T-helper 9 cell (primary cell): ENCODE data around the gene PTPRG.

Source experiments
- DNase-seq: peaks from one replicate; pipeline ENCODE4 v3.0.0-alpha.2; 2020

The PTPRG gene

DNA sequence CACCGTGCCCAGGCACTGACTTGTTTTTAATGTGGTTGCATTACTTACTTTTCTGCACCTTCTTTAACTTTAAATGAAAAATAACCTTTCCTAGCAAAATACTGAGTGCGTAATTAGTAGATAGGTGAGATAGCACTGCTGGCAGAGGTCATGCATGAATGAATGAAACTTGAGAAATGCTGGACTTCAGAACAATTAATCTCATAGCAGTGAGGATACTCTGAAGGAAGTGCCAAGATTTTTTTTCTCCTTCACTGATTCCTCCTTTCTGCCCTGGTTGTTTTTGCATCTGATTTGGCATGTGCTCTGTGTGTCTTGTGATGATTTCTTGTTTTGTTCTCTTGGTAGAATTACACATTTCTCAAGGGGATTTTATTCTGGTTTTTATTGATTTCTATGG lies 378.9 kb downstream of the PTPRG start:
- DNase-seq: no peak

DNA sequence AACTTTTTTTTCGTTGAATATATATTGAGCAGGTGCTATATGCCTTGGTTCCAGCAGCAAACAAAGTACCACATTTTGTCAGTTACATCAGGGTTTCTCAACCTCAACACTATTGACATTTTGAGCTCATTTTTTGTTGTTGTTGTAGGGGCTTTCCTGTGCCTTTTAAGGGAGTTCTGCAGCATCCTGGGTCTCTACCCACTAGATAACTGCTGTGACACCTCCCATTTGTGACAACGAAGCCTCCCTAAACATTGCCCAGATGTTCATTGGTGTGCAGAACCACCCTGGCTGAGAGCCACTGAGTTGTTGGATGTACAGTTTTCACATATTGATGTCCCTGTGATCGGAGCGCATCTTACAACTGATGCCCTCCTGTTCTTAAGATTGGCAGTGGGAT lies 382.6 kb downstream of the PTPRG start:
- no peak for DNase-seq

DNA sequence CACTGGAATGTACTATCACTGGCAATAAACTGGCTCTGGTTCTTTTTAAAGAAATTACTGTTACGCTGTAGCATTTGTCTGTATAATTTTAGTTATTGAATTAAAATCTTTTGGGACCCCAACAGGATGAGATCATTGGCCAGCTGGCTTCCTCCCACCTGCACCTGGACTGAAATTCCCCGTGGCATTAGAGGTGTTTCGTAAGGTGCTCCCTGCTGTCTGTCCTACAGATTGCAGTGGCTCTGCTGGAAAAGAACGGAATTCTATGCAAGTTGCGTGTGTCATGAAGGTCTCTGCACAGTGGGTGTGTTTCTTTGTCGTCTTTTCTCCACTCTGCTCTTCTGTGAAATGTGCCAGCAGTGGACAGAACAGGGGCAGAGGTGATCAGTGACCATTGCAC lies 383.4 kb downstream of the PTPRG start:
- no peak for DNase-seq

DNA sequence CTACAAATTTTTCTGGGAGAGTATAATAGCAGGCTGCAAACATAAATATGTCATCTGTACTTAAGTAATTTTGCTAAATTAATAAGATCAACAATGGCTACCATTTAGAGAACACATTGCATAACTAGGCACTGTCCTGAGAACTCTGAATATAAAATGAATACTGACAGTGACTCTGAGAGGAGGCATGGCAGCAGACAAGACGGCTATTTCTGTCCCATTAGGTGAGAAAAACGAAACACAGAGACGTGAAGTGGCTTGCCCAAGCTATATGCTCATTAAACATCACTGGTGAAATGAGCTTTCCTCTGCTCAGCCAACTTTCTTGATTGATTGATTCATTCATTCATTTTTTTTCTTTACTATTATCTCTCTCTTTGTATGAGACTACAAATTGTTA lies 384.3 kb downstream of the PTPRG start:
- no peak for DNase-seq

DNA sequence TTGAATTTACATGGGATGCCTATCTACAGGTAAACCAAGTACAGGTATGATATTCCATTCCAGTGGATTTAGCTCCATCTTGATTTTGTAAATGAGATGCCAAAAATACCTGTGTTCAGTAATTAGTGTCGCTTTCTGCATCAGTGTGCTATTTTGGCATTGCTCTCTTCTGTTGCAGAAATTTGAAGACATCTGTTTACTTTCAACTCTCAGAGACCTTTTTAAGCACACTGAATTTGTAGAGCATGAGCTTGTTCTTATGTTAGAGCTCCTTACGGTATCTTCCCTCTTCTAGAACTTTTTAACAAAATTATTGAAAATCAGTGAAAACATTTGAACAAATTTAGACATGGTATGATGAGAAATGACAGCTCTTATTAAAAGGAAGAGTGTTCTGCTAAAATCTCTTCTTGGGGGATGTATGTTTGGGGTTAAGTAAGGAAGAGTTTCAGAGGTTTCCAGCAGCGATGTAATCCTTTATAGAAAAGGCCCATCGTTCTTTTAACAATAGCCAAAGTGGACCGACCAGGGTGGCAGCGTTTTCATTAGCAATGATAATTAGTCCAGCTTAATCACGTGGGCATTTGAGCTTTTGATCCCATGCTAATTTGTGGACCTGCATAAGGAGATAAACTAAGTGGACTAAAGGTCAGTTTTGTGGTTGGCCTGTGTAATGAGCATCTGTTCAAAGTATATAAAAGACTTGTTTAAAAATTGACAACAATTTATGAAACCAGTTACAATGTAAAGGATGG lies 385.4 kb downstream of the PTPRG start:
- no peak for DNase-seq

DNA sequence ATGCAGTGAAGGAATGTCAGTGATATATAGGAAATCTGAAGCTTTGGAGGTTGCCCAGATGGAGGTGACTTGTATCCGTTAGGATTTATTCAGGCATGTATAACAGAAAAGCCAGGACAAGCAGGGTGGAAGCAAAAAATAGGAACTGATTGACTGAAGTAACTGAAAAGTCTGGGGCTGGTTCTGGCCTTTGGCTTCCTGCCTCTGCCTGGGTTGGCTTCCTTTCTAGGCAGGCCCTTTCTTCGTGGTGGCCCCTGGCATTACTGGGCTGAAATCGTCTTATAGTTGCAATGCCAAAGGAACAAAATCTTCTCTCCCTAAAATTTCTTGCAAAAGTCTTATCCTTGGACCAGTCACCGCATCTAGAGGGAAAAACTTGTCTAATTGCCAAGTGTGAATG lies 386.1 kb downstream of the PTPRG start:
- DNase-seq: no peak

DNA sequence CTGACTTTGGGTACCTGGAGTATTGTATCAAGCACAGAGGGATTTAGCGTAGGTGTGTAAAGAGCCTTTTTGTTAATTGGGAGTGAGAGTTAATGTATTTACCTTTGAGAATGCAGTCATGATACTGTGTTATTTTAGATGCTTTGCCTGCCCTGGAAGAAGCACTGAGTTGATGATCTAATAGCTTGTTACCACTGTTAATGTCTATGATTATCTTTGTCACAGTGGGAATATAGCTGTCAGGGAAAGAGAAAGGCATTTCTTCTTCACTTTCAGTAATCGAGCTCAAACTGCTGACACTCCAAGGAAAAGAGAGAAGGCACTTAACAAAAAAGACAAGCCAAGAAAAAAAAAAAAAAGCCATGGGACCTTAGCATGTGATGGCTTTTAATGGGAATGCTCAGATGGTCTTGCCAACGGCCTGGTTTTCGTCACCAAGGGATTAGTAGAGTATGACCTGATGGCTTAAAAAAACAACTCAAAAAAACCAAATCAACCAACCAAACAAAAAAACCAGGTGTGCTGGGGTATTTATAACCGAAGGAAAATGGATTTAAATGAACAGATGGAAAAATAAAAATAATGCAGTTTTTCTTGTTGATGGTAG lies 387.4 kb downstream of the PTPRG start:
- no peak for DNase-seq

DNA sequence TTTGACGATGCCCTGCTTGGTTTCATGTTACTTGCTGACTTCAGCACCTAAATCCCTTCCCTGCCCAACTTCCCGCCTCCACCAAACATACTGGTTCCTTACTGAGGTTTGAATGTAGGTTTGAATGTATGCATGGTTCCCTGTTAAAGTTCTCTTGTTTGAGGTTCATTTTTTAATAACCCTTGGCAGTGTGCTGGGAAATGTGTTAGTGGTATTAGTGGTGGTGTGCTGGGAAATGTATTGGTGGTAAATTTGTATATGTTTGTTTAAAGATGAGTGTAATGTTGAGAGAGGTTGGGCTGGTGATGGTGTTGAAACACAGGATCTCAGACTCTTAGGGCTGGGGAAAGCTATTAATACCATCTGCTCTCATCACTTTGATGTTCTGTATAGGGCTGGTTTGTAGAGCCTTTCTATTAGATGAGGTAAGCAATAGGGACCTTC lies 392.7 kb downstream of the PTPRG start:
- DNase-seq: no peak

DNA sequence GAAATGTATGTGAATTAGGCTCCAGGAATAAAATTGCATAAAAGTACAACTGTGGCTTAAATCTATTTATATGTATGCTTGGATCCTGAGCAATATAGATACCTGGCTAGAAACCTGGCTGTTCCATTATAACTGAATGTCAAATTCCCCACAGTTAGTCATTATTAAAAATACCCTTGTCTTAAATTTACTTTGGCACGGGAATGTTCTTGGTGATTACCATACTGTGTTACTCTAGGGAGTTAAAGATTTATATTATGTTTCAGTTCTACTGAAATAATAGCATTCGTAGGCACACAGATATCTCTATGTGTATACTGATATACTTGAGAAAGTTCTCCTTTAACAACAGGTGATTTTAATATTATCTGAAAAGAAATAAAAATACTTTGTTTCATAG lies 394.1 kb downstream of the PTPRG start:
- DNase-seq: no peak

DNA sequence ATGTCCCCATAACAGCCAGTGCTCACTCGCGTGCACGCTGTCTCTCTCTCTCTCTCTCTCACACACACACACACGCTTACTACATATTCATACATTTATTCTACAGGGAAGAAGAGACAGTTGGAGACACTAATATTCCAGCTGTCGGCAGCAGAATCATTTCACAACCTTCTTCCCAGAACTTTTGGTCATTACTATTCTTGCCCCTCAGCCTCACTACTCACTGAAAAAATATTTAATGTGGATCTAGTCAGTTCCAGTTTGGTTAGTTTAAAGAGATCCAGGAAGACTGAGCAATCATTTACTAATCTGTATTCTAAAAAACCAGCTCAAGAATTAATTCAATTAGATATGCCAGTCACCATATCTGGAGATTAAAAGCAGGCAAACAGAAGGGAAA lies 394.9 kb downstream of the PTPRG start:
- DNase-seq: no peak

DNA sequence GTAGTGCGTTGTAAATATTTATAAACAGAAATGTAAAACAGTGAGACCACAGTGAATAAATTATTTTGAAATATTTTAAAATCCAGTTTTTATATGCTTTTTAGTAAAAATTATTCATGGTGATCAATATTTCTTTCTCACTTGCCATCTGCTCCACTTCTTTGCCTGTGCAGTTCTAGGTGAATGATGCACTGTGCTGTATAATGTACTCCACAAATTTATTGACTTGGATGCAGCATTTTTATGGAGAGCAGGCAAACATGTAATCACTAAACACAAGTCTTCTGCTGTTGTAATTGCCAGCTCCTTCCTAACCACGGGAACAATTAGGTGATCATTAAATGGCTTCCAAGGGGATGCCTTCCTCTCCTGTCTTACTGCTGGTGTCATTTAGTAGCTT lies 395.9 kb downstream of the PTPRG start:
- no peak for DNase-seq

DNA sequence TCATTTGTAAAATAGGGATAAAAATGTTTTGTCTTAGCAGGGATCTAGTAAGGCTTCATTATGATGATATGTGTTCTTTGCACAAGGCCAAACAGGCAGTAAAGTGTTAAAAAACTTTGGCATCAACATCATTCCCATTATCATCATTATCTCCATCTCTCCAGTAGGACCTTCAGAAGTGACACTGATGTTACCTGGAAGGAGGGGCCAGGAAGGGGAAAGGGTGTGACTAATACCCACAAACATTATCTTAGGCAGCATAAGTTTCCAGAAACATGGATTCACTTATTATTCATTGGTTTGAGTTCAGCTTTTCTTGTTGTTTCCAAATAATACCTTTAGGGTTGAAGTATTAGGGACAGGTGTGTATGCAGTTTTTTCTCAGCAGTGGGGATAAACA lies 399.6 kb downstream of the PTPRG start:
- no peak for DNase-seq

DNA sequence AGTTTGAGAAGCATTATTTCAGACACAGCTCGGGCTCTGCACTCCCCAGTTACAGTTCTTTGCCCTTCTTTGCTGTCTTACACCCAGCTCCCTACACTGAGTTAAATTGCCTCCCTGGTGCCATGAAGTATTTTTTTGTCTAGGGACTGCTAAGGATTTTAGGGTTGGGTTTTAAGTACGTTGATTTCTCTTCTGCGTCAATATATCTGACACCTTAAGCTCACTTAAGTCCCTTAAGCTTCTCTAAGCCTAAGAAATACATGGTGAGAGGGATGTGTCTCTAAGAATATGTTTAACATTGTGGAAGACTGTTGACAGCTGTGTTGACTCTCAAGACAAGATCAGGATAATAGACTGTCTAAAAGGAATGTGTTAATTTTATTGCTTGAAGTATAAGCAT lies 400.5 kb downstream of the PTPRG start:
- no peak for DNase-seq

DNA sequence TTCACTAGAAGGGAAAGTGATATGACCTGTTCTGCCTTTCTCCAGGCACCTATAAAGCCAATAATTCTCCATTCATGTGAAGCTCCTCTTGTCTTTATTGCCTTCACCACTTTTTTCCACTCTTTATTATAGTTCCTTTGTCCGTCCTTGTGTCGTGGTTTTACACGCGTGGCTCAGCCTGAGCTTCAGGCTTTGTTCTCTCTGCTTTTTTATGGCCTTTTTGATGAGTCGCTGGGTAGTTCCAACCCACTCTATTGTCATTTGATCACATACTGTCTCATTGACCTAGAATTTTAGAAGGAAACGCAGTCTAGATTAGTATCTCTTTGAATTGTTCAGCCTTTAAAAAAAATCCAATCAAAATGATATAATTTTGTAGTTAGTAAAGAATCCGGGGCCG lies 403.2 kb downstream of the PTPRG start:
- DNase-seq: no peak

DNA sequence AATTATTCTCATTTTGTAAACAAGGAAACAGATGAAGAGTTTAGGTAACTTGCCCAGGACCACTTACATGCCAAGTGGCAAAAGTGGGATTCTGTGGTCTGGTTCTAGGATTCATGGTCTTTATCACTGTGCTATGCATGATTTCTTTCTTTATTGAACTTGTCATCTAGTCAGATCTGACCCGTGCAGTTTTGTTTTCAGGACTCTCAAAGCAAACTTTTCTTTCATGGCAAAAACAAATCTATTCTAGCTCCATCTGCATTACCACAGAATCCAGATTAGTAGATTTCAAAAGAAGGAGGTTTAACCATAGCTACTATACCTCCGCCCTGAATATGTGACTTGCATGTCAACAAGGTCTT lies 404.4 kb downstream of the PTPRG start:
- DNase-seq: no peak

DNA sequence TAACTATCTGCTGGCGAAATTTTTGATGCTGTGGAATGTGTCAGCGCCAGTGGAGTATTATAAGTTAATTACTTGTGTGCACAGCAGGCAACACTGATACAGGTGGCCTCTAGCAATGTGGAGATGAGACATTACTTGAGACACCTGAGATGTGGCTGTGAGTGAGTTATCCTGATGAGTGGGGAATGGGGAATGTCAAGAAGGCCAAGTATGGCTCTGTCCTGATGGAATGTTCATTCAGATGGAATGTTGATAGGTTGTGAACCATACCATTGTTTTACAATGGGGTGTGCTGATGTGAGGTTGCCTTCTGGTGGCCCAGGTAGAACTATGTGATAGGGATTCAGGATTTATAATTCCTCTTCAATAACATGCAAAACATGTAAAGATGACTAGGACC lies 404.8 kb downstream of the PTPRG start:
- DNase-seq: no peak

DNA sequence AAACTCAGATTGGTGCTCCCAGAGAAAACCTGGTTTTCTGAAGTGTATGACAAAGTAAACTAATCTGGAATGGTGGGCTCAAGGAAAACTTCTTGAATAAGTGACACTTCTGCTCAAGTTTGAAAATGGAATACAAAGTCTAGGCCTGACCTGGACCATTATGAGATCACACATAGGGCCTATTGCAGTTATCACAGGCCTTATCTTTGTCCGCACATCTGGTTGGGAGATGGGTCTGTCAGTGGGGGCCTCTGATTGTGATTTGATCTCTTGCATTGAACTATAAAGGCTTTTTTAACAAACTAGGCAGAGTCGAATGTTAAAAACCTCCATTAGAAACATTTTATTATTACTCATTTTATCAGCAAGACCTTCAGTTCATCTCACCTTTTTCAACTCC lies 405.6 kb downstream of the PTPRG start:
- no peak for DNase-seq

DNA sequence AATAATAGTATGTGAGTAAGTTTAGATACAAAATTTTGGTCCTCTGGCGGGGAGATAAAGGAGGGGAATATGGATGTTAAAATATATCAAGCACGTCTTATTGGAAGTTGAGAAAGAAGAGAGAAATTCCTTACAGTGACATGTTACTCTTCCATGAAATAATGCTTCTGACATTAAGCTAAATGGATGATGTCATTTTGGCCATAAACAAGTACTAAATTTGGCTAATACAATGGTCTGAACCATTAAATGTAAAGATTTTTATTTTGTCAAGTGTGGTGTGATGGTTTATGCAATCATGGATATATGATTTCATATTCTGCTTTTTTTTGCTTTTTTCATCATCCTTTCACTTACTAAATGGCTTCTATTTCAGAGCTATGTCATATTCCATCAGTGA lies 406.6 kb downstream of the PTPRG start:
- no peak for DNase-seq

DNA sequence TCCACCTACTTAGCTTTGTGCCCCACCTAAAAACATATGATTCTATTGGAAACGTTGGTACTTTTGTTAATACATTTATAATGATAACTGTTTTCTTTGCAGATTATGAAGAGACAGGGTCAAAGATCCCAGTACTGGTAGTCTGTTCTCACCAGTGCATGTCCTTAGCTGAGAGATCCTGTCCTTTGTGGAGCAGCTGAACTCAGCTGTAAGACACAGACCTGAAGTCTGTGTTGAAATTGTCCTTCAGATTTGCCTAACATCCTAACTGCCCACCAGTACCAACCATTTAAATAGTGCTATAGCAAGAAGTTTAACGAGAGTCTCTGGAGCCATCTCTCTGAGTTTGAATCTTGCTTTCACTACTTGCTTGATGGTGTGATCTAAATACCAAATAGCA lies 413.3 kb downstream of the PTPRG start:
- no peak for DNase-seq

DNA sequence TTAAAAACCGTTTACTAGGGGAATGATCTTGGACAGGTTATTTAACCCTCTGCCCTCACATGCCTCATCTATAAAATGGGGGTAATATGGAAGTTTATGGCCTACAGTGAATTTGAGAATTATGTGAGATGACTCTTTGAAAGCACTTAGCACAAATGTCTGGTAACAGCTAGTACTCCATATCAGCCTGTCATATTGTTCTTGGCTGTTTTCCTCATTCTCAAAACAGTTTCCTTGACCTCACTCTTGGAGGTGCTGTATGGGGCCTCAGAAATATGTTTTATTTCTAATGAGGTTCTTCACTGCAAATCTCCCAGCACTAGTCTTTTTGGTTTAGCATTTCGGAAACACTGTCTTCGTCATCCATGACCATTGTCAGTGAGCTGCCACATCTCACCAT lies 413.8 kb downstream of the PTPRG start:
- no peak for DNase-seq

DNA sequence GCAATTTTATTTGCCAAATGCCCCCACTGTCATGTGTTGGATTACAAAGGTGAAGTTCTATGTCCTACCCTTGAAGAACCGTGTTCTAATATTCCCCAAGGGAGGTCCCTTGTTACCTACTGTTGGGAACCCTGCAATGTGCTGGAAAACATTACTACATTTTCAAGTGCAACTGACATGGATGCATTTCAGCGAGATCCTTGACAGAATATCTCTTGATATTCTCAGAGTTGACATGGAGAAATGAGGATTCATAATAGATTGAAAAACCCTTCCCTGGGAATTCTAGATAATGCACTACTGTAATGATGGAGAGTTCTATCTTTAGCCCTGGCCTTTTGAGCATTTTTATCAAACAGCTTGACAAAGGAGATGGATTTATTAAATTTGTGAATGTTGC lies 414.6 kb downstream of the PTPRG start:
- no peak for DNase-seq

DNA sequence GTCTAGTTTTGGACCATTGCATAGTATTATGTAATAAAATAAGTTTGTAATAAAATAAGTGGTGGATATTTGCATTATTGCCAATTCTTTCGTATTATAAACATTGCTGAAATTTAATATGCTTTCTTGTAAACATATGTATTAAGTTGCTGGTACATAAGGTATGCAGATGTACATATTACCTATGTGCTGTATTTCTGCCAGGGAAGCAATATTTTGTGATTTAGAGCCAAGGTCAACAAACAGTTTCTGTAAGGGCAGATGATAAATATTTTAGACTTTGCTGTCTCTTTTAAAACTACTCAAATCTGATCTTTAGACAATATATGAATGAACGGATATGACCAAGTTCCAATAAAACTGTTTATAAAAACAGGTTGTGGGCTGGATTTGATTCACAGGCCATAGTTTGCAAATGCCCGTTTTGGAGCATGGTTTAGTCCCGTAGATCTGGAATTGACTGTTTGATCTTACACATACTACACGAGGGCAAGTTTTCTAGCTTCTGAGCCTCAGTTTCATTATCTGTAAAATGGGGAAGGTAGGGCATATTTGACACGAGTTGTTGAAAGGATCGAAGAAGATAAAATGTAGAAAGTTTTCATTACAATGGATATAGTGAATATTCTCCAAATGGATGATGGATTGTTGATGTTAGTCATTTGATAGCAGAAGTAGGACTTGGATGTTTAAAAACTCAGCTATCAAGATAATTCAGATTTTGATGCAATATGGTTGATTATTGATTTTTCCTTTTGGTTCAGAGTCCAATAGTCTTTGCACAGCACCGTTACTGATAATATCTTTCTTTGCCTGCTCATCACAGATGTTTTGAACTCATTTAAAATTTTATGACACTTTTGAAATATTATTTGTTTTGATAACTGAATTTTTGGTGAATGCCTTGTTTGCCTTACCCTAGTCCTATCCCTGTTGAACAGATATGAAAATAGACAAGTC lies 417.4 kb downstream of the PTPRG start:
- no peak for DNase-seq

DNA sequence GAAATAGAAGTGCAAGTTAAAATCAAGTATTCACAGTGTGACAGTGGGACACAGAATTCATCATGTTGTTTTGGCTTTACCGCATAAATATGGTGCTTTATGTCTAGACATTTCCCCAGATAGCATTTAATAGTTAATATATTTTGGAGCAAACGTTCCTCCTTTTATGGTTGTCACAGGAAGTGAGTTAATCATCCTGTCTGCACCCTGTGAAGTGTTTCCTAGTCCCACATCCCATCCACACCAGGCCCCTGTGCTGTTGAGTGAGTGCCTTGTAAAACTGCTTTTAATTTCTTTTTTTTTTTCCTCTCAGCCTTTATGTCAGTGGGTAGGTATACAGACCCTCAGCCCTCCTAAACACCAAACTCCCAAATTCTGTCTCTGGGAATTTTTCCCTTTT lies 418.3 kb downstream of the PTPRG start:
- DNase-seq: no peak

DNA sequence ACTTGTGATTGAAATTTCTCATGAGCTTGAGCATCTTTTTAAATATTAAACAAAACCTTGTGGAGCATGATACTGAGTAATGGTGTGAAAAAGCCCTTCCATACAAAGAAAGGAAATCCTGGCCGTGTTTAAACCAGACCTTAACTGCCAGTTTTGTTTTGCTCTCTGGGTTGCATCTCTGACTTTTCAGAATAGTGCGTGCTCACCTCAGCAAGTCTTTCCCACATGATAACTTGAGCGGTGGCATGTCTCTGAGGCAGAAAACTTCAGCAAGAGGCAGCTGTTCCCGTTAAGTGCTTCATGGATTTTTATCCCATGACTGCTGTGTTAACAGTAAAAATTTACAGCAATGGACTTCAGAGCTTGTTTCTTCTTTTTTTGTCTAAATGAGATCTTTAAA lies 418.7 kb downstream of the PTPRG start:
- no peak for DNase-seq
